GM12875 (cell line): Measurements from ENCODE around the gene TAF11.
"Not testable (repeated sequence)": the region's sequence is repeated elsewhere in the genome, so short reads cannot be mapped to it uniquely, and the experiment has no call there.

ENCODE experiments used
- H3K4me3 ChIP-seq: one replicate; pipeline ENCODE4 v1.5.1; 2011; ENCODE audit warnings: low read depth, low read length, control low read depth
- CTCF ChIP-seq: IDR thresholded peaks from 2 replicates; pipeline ENCODE4 v1.5.1; 2011; ENCODE audit warnings: low read depth, mild to moderate bottlenecking, control low read depth, inconsistent platforms, low read length, moderate library complexity, borderline replicate concordance; ENCODE audit not compliant: insufficient read depth

Gene TAF11

GRCh38 chr6:34851361-34851760 lies 36.5 kb downstream of the TAF11 start:
- TF ChIP-seq CTCF = no peak
- H3K4me3 ChIP-seq = no peak overlapping the region

- not testable (repeated sequence) for H3K4me3 ChIP-seq
These were observed 38.8 kb downstream of the TAF11 start for GRCh38 chr6:34849066-34849465.

- no peak overlapping the region for H3K4me3 ChIP-seq
- TF ChIP-seq CTCF = no peak
These were observed 48.0 kb downstream of the TAF11 start for GRCh38 chr6:34839666-34840352.

GRCh38 chr6:34837528-34837927 lies 50.3 kb downstream of the TAF11 start:
- TF ChIP-seq CTCF = no peak
- no peak overlapping the region for H3K4me3 ChIP-seq

- no peak overlapping the region for H3K4me3 ChIP-seq
- TF ChIP-seq CTCF = no peak
These were observed 51.4 kb downstream of the TAF11 start for GRCh38 chr6:34836451-34836850.

- no peak overlapping the region for H3K4me3 ChIP-seq
- no peak for TF ChIP-seq CTCF
These were observed 51.8 kb downstream of the TAF11 start for GRCh38 chr6:34836008-34836407.

GRCh38 chr6:34834789-34835518 lies 52.9 kb downstream of the TAF11 start:
- no peak for TF ChIP-seq CTCF
- H3K4me3 ChIP-seq = no peak overlapping the region

GRCh38 chr6:34832942-34833341 lies 54.9 kb downstream of the TAF11 start:
- no peak overlapping the region for H3K4me3 ChIP-seq
- no peak for TF ChIP-seq CTCF
